Neural progenitor cell (in vitro differentiated cells): ENCODE results near the gene NUDT7.

Experiments used
- EZH2 ChIP-seq: fragments of 200-600 bp; sonication (generic); IDR thresholded peaks from 2 replicates; pipeline ENCODE4 v1.6.1; 2017; ENCODE audit warnings: antibody characterized with exemption, mild to moderate bottlenecking, moderate library complexity
- EZH2phosphoT487 ChIP-seq: fragments of 200-600 bp; sonication (generic); IDR thresholded peaks from 2 replicates; pipeline ENCODE4 v1.6.1; 2017; ENCODE audit warnings: antibody characterized with exemption
- TF ChIP-seq, protein P1 (sequence below): fragments of 200-600 bp; sonication (generic); IDR thresholded peaks from 2 replicates; pipeline ENCODE4 v1.5.1; 2017; ENCODE audit warnings: antibody characterized with exemption, mild to moderate bottlenecking

DNA sequence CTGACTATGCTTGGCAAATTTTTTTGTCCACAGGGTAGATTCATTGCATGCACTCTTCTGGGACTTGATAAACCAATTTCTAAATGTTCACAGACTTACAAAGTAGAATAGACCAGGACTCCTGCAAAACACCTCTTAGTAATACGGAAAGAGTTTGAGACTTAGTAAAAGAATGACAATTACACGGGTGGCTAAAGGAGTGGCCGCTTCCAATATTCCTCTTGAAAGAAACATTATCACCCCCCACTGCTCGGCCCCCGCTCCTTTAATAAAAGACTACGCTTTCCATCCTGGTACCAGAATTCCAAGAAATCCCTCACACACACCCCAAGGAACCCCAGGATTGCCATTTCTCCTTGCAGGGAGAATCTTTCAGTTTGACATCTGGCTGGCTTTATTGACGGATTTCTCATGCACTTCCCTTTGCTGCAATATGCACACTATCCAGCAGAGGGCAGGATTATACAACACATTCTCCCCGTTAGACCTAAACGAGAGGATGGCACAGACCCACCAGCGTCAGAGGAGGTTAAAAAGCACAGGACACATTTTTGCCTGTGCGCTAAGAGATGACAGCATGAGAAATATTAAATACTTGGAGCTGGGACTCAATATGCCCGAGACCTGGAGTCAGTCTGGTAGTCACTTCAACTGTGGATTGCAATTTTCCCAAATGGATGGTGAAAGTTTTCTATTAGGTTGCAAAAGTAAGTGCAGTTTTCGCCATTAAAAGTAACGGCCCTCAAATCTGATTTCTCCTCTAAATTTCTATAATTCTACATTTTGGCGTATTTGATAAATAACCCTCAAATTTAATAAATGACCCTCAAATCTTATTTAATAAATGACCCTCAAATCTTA, 46.6 kb upstream of the NUDT7 start:
- TF ChIP-seq, protein P1, sequence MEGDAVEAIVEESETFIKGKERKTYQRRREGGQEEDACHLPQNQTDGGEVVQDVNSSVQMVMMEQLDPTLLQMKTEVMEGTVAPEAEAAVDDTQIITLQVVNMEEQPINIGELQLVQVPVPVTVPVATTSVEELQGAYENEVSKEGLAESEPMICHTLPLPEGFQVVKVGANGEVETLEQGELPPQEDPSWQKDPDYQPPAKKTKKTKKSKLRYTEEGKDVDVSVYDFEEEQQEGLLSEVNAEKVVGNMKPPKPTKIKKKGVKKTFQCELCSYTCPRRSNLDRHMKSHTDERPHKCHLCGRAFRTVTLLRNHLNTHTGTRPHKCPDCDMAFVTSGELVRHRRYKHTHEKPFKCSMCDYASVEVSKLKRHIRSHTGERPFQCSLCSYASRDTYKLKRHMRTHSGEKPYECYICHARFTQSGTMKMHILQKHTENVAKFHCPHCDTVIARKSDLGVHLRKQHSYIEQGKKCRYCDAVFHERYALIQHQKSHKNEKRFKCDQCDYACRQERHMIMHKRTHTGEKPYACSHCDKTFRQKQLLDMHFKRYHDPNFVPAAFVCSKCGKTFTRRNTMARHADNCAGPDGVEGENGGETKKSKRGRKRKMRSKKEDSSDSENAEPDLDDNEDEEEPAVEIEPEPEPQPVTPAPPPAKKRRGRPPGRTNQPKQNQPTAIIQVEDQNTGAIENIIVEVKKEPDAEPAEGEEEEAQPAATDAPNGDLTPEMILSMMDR, result peak; percentile 97
- TF ChIP-seq EZH2 (no peak), EZH2phosphoT487 (no peak)
